H9 (cell line): ENCODE measurements around the gene SPIN3. TPM values are rescaled to one million over a fixed set of nuclear protein-coding genes. Genes with fewer than 3 reads are reported as not detected.
"Not testable (repeated sequence)": the region's sequence is repeated elsewhere in the genome, so short reads cannot be mapped to it uniquely, and the experiment has no call there.

Experiments
- DNase-seq: peaks from one replicate; pipeline ENCODE4 v3.0.0-alpha.2; 2017
- H2AFZ ChIP-seq: one replicate; pipeline ENCODE4 v1.6.1; 2013; ENCODE audit warnings: mild to moderate bottlenecking, low read length, control low read depth, moderate library complexity
- H2AK5ac ChIP-seq: 2 replicates; pipeline ENCODE4 v1.6.1; 2013; ENCODE audit warnings: low read length, control low read depth, mixed read lengths; ENCODE audit not compliant: insufficient read length
- H2BK120ac ChIP-seq: one replicate; pipeline ENCODE4 v1.6.1; 2013; ENCODE audit warnings: low read depth, mild to moderate bottlenecking, low read length, control low read depth, inconsistent platforms; ENCODE audit not compliant: poor library complexity, severe bottlenecking
- H2BK12ac ChIP-seq: 2 replicates; pipeline ENCODE4 v1.6.1; 2013; ENCODE audit warnings: low read length, control low read depth, mixed read lengths, low read depth; ENCODE audit not compliant: insufficient read length
- H2BK15ac ChIP-seq: 2 replicates; pipeline ENCODE4 v1.6.1; 2013; ENCODE audit warnings: low read depth, low read length, control low read depth
- H2BK20ac ChIP-seq: one replicate; pipeline ENCODE4 v1.6.1; 2013; ENCODE audit warnings: low read depth, mild to moderate bottlenecking, low read length, control low read depth, inconsistent platforms; ENCODE audit not compliant: poor library complexity, severe bottlenecking
- H2BK5ac ChIP-seq: 2 replicates; pipeline ENCODE4 v1.6.1; 2013; ENCODE audit warnings: low read length, control low read depth, mixed read lengths; ENCODE audit not compliant: insufficient read length
- H3K14ac ChIP-seq: 2 replicates; pipeline ENCODE4 v1.6.1; 2013; ENCODE audit warnings: low read length, control low read depth; ENCODE audit not compliant: insufficient read depth
- H3K18ac ChIP-seq: 2 replicates; pipeline ENCODE4 v1.6.1; 2013; ENCODE audit warnings: low read depth, mild to moderate bottlenecking, mixed read lengths, low read length, control low read depth; ENCODE audit not compliant: insufficient read length
- H3K23ac ChIP-seq: 2 replicates; pipeline ENCODE4 v1.6.1; 2013; ENCODE audit warnings: low read length, control low read depth, mixed read lengths, low read depth; ENCODE audit not compliant: insufficient read length
- H3K23me2 ChIP-seq: 2 replicates; pipeline ENCODE4 v1.6.1; 2013; ENCODE audit warnings: low read depth, mild to moderate bottlenecking, mixed read lengths, low read length, control low read depth; ENCODE audit not compliant: insufficient read length, poor library complexity, severe bottlenecking
- H3K27ac ChIP-seq: 2 replicates; pipeline ENCODE4 v1.5.1; 2013; ENCODE audit warnings: low read length, control low read depth, mixed read lengths, low read depth; ENCODE audit not compliant: insufficient read length
- H3K27me3 ChIP-seq: 2 replicates; pipeline ENCODE4 v1.6.1; 2013; ENCODE audit warnings: low read length, control low read depth, inconsistent platforms; ENCODE audit not compliant: insufficient read depth
- H3K4ac ChIP-seq: 2 replicates; pipeline ENCODE4 v1.6.1; 2013; ENCODE audit warnings: low read depth, mild to moderate bottlenecking, control low read depth, inconsistent platforms, low read length, moderate library complexity
- H3K4me1 ChIP-seq: 2 replicates; pipeline ENCODE4 v1.6.1; 2013; ENCODE audit warnings: low read length, control low read depth, inconsistent platforms; ENCODE audit not compliant: insufficient read depth
- H3K4me2 ChIP-seq: 2 replicates; pipeline ENCODE4 v1.6.1; 2013; ENCODE audit warnings: low read length, control low read depth, mixed read lengths; ENCODE audit not compliant: insufficient read length, insufficient read depth
- H3K56ac ChIP-seq: 2 replicates; pipeline ENCODE4 v1.6.1; 2013; ENCODE audit warnings: low read depth, mild to moderate bottlenecking, mixed read lengths, low read length, control low read depth; ENCODE audit not compliant: insufficient read length
- H3K79me1 ChIP-seq: 2 replicates; pipeline ENCODE4 v1.6.1; 2013; ENCODE audit warnings: low read depth, mild to moderate bottlenecking, moderate library complexity, low read length, control low read depth, inconsistent platforms; ENCODE audit not compliant: insufficient read depth, poor library complexity, severe bottlenecking
- H3K79me2 ChIP-seq: 2 replicates; pipeline ENCODE4 v1.6.1; 2013; ENCODE audit warnings: low read length, control low read depth, inconsistent platforms; ENCODE audit not compliant: insufficient read depth
- H3K9ac ChIP-seq: 2 replicates; pipeline ENCODE4 v1.6.1; 2013; ENCODE audit warnings: low read length, control low read depth, mixed read lengths; ENCODE audit not compliant: insufficient read length; ENCODE audit errors: extremely low read depth
- H3K9me3 ChIP-seq: one replicate; pipeline ENCODE4 v1.6.1; 2013; ENCODE audit warnings: low read depth, low read length, inconsistent platforms; ENCODE audit not compliant: control insufficient read depth
- H3T11ph ChIP-seq: one replicate; pipeline ENCODE4 v1.6.1; 2013; ENCODE audit warnings: mild to moderate bottlenecking, low read length, control low read depth, inconsistent platforms
- H4K20me1 ChIP-seq: one replicate; pipeline ENCODE4 v1.6.1; 2013; ENCODE audit not compliant: control insufficient read depth, insufficient read length, insufficient read depth
- H4K5ac ChIP-seq: 2 replicates; pipeline ENCODE4 v1.6.1; 2013; ENCODE audit warnings: low read depth, mild to moderate bottlenecking, mixed read lengths, low read length, control low read depth; ENCODE audit not compliant: insufficient read length
- H4K8ac ChIP-seq: replicated peaks from 2 replicates; pipeline ENCODE4 v1.6.1; 2013; ENCODE audit warnings: low read length, control low read depth, mixed read lengths, low read depth; ENCODE audit not compliant: insufficient read length
- H4K91ac ChIP-seq: 2 replicates; pipeline ENCODE4 v1.6.1; 2013; ENCODE audit warnings: low read depth, mild to moderate bottlenecking, moderate library complexity, mixed read lengths, low read length, control low read depth; ENCODE audit not compliant: insufficient read length
- H3K27ac Mint-ChIP-seq, 3 experiments: 2 replicates in 2 of 3; 3 replicates in 1 of 3; pipeline ENCODE4 v1.8.0; 2020 to 2021; ENCODE audit warnings: mixed read lengths in 3 of 3, mild to moderate bottlenecking in 1 of 3, moderate library complexity in 1 of 3
- H3K27me3 Mint-ChIP-seq: 2 replicates; pipeline ENCODE4 v1.8.0; 2021; ENCODE audit warnings: low read depth, mild to moderate bottlenecking, moderate library complexity, mixed read lengths
- H3K36me3 Mint-ChIP-seq, 3 experiments: 2 replicates in 2 of 3; 3 replicates in 1 of 3; pipeline ENCODE4 v1.8.0; 2020 to 2021; ENCODE audit warnings: low read depth in 3 of 3, mixed read lengths in 3 of 3; ENCODE audit not compliant: insufficient read depth in 1 of 3
- H3K4me1 Mint-ChIP-seq, 2 experiments: 2 replicates each; pipeline ENCODE4 v1.8.0; 2020; ENCODE audit warnings: mixed read lengths in 2 of 2
- H3K4me3 Mint-ChIP-seq, 2 experiments: 2 replicates in 1 of 2; 3 replicates in 1 of 2; pipeline ENCODE4 v1.8.0; 2020 to 2021; ENCODE audit warnings: mild to moderate bottlenecking in 2 of 2, mixed read lengths in 2 of 2, moderate library complexity in 1 of 2
- H3K9me3 Mint-ChIP-seq, 2 experiments: 2 replicates in 1 of 2; 3 replicates in 1 of 2; pipeline ENCODE4 v1.8.0; 2020; ENCODE audit warnings: mild to moderate bottlenecking in 2 of 2, mixed read lengths in 2 of 2, moderate library complexity in 1 of 2
- WGBS: extraction: QIAGEN DNeasy Blood & Tissue Kit; methylation state at CpG from one replicate; pipeline ENCODE4 v1.1.7; 2013; ENCODE audit warnings: missing lambda C conversion rate, low lambda C conversion rate, mixed read lengths; ENCODE audit not compliant: insufficient read length; ENCODE audit errors: extremely low coverage; 5-methylcytosine and 5-hydroxymethylcytosine counted together
- total RNA-seq: library from RNA; stranded (reverse); gene quantifications from 2 replicates; pipeline ENCODE4 v1.2.1, GENCODE V29; 2021
- TF ChIP-seq, protein P1 (sequence below): fragments of 200-600 bp; sonication (generic); conservative IDR thresholded peaks from 3 replicates; pipeline ENCODE4 v1.8.0; 2021; ENCODE audit warnings: antibody characterized with exemption, mild to moderate bottlenecking

The SPIN3 gene
- total RNA-seq, 1 experiment from 2014 or later: 23.5 TPM

DNA sequence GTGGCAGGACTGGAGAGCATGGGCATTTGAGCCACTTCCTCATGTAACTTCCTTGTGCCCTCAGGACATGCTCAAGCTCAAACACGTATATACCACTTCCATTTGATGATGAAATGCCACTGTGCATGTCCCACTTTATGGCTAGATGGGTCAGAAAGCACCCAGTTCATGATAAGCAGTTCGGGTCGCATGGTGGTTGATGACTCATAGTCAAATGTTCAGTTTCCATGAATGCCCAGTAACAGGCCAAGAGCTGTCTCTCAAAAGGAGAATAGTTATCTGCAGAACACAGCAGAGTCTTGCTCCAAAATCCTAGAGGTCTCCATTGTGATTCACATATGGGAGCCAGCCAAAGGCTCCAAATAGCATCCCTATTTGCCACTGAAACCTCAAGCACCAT, 48.9 kb upstream of the SPIN3 start:
- no peak overlapping the region for H3K4me3 Mint-ChIP-seq

DNA sequence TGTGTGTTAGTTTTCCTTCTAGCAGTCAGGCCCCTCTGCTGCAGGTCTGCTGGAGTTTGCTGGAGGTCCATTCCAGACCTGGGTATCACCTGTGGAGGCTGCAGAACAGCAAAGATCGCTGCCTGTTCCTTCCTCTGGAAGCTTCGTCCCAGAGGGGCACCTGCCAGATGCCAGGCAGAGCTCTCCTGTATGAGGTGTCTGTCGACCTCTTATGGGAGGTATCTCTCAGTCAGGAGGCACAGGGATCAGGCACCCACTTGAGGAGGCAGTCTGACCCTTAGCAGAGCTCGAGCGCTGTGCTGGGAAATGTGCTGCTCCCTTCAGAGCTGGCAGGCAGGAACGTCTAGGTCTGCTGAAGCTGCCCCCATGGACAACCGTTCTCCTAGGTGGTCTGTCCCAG, 41.9 kb upstream of the SPIN3 start:
- H2BK120ac ChIP-seq, H3K14ac ChIP-seq, H3K4me3 Mint-ChIP-seq, H3K4ac ChIP-seq, H3K27ac Mint-ChIP-seq, DNase-seq, H3K9ac ChIP-seq, H2BK15ac ChIP-seq, H4K20me1 ChIP-seq, H3T11ph ChIP-seq, H2AK5ac ChIP-seq, H3K27ac ChIP-seq, H3K23ac ChIP-seq, H3K79me1 ChIP-seq, H4K91ac ChIP-seq, H2BK5ac ChIP-seq, H2BK12ac ChIP-seq, H3K4me1 ChIP-seq, H3K23me2 ChIP-seq, H4K5ac ChIP-seq, H3K27me3 ChIP-seq, H3K56ac ChIP-seq, H2BK20ac ChIP-seq, H3K4me2 ChIP-seq, H3K18ac ChIP-seq, H3K4me1 Mint-ChIP-seq, H4K8ac ChIP-seq, H3K79me2 ChIP-seq, H3K36me3 Mint-ChIP-seq, H3K27me3 Mint-ChIP-seq, H2AFZ ChIP-seq: not testable (repeated sequence)
- no CpG with 5 or more reads among the region's 7 CpGs for WGBS
- peaks cover 76 to 82% of the 10 kb centered on the region in 2 experiments for H3K9me3 Mint-ChIP-seq
- peaks cover 21% of the 10 kb centered on the region for H3K9me3 ChIP-seq

More for the DNA sequence above, 48.9 kb upstream of the SPIN3 start:
- Histone ChIP-seq H2AFZ (no peak overlapping the region), H2BK12ac (no peak overlapping the region), H3K4me2 (no peak overlapping the region), H3K23ac (no peak overlapping the region), H4K91ac (no peak overlapping the region), H2BK20ac (no peak overlapping the region), H3K18ac (no peak overlapping the region), H3K9me3 (peaks cover 44% of the 10 kb centered on the region), H3K27me3 (no peaks in the 10 kb centered on the region), H3K4me1 (no peaks in the 10 kb centered on the region), H3K23me2 (no peaks in the 10 kb centered on the region), H2BK15ac (no peak overlapping the region), H3K56ac (no peak overlapping the region), H3T11ph (no peak overlapping the region), H4K8ac (no peak overlapping the region), H2BK5ac (no peak overlapping the region), H4K20me1 (no peaks in the 10 kb centered on the region), H3K4ac (no peak overlapping the region), H2BK120ac (no peak overlapping the region), H2AK5ac (no peak overlapping the region), H3K79me1 (no peaks in the 10 kb centered on the region), H3K14ac (no peak overlapping the region), H3K27ac (no peak overlapping the region), H3K9ac (no peak overlapping the region), H4K5ac (no peak overlapping the region), H3K79me2 (no peaks in the 10 kb centered on the region)
- DNase-seq: no peak
- peaks cover 85 to 86% of the 10 kb centered on the region in 2 experiments for H3K9me3 Mint-ChIP-seq
- WGBS: no CpG with 5 or more reads among the region's 3 CpGs
- H3K36me3 Mint-ChIP-seq: peaks cover 0 to 5% (median 0%) of the 10 kb centered on the region in 3 experiments; a peak in 4 of 7 replicates
- TF ChIP-seq, protein P1, sequence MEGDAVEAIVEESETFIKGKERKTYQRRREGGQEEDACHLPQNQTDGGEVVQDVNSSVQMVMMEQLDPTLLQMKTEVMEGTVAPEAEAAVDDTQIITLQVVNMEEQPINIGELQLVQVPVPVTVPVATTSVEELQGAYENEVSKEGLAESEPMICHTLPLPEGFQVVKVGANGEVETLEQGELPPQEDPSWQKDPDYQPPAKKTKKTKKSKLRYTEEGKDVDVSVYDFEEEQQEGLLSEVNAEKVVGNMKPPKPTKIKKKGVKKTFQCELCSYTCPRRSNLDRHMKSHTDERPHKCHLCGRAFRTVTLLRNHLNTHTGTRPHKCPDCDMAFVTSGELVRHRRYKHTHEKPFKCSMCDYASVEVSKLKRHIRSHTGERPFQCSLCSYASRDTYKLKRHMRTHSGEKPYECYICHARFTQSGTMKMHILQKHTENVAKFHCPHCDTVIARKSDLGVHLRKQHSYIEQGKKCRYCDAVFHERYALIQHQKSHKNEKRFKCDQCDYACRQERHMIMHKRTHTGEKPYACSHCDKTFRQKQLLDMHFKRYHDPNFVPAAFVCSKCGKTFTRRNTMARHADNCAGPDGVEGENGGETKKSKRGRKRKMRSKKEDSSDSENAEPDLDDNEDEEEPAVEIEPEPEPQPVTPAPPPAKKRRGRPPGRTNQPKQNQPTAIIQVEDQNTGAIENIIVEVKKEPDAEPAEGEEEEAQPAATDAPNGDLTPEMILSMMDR: no peak
- no peaks in the 10 kb centered on the region; the same call in none of the 2 replicates for H3K27me3 Mint-ChIP-seq
- no peaks in the 10 kb centered on the region for H3K4me1 Mint-ChIP-seq
- H3K27ac Mint-ChIP-seq: no peak overlapping the region
